ENCODE measurements around the gene IPMK. TPM values are rescaled to one million over a fixed set of nuclear protein-coding genes. Genes with fewer than 3 reads are reported as not detected.

IPMK gene
- total RNA-seq, 1 donor from 2014 or later = 5.7 TPM

DNA sequence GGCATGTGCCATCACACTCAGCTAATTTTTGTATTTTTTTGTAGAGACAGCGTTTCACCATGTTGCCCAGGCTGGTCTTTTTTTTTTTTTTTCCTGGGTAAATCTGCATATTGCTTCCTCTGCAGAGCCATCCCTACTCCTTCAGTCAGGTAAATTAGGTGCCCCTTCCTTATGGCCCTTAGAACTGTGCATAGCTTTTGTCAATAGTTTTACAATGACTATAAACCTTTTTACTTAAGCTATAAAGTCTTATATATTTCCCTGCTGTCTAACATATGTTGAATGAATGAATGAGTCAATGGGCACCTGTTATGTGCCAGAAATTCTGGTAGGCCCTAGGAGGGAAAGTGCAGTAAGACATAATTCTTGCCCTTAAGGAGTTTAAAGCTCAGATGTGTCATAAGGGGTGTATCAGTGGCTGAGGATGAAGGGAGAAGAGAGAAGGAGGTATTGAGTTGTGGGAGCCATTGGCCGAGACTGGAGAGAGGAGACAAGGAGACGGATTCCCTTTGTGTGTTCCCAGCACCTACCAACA is 36.5 kb upstream of the IPMK start:
- TF ChIP-seq, protein P1, sequence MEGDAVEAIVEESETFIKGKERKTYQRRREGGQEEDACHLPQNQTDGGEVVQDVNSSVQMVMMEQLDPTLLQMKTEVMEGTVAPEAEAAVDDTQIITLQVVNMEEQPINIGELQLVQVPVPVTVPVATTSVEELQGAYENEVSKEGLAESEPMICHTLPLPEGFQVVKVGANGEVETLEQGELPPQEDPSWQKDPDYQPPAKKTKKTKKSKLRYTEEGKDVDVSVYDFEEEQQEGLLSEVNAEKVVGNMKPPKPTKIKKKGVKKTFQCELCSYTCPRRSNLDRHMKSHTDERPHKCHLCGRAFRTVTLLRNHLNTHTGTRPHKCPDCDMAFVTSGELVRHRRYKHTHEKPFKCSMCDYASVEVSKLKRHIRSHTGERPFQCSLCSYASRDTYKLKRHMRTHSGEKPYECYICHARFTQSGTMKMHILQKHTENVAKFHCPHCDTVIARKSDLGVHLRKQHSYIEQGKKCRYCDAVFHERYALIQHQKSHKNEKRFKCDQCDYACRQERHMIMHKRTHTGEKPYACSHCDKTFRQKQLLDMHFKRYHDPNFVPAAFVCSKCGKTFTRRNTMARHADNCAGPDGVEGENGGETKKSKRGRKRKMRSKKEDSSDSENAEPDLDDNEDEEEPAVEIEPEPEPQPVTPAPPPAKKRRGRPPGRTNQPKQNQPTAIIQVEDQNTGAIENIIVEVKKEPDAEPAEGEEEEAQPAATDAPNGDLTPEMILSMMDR (IDR thresholded peaks at IDR 0.05) = no peak
- no peak for ATAC-seq
- Histone ChIP-seq H3K4me1 (no peaks in the 10 kb centered on the region), H3K9me3 (no peaks in the 10 kb centered on the region), H3K4me3 (no peak overlapping the region), H3K27me3 (peaks cover 9% of the 10 kb centered on the region), H3K36me3 (no peaks in the 10 kb centered on the region), H3K27ac (no peak overlapping the region)
- intact Hi-C loops (cut with DNase I) = no loop called here
- DNase-seq = no peak

DNA sequence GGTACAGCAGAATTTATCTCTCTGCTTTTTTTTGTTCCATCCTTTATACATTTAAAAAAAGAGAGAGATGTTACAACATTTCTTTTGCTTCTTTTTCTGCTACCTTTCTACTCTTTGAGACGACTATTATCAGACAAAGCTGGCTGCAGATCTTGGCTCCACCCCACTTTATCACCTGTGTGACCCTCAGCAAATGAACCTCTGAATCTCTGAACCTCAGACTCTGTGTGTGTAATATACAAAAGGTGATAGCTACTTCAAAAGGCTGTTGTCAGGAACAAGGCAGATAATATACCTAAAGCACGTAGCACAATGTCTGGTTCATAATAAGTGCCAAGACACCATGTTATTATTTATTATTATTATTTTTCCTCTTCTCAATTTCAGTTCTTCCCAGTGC is 34.6 kb upstream of the IPMK start:
- intact Hi-C loops (cut with DNase I) = no loop called here
- DNase-seq (no peak), ATAC-seq (no peak)
- TF ChIP-seq, protein P1 (IDR thresholded peaks at IDR 0.05) = no peak
- Histone ChIP-seq H3K27ac (no peak overlapping the region), H3K9me3 (no peaks in the 10 kb centered on the region), H3K27me3 (peaks cover 9% of the 10 kb centered on the region), H3K4me1 (no peaks in the 10 kb centered on the region), H3K36me3 (no peaks in the 10 kb centered on the region), H3K4me3 (no peak overlapping the region)

DNA sequence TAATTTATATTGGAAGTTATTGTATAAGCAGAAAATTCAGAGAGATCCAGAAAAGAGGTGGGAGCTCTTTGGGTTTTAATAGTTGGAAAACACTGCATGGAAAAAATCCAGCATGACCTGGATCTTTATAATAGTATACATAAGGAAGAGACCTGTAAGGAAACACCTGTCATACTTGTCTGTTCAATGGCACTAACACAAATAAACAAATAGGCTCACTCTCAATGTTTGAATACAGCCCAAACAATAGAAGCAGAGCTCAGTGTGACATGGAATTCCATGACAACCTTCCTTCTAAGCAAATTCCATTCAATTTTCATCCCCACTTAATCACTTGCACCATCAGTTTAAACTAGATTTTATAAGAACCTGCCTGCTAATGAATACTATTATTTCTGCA is 33.0 kb upstream of the IPMK start:
- Histone ChIP-seq H3K27me3 (peaks cover 2% of the 10 kb centered on the region), H3K4me3 (no peak overlapping the region), H3K36me3 (no peaks in the 10 kb centered on the region), H3K9me3 (no peaks in the 10 kb centered on the region), H3K4me1 (no peaks in the 10 kb centered on the region), H3K27ac (no peak overlapping the region)
- DNase-seq = no peak
- TF ChIP-seq, protein P1 (IDR thresholded peaks at IDR 0.05) = no peak
- intact Hi-C loops (cut with DNase I) = no loop called here
- no peak for ATAC-seq

DNA sequence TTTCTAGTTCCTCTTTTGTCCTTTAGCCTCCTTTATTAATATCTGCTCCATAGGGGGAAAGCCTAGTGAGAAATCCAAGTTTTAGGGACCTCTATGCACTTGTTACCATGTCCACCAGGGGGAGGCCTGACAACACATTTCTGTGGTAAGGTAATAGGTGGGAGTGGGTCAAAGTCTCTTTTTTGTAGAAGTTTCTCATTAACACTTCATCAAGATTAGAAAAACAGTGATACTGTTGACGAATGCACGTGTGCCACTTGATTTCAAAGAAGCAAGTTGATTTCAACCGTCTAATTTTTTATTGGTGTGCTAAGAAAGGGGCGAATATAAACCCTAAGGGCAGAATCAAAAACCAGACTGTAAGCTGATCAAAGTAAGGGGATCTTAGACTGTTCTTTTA is 31.9 kb upstream of the IPMK start:
- intact Hi-C loops (cut with DNase I) = no loop called here
- DNase-seq (no peak), ATAC-seq (peak; percentile 92)
- no peaks in the 10 kb centered on the region for H3K36me3 ChIP-seq
- no peaks in the 10 kb centered on the region for H3K4me1 ChIP-seq
- no peak overlapping the region for H3K27ac ChIP-seq
- no peaks in the 10 kb centered on the region for H3K27me3 ChIP-seq
- H3K9me3 ChIP-seq = no peaks in the 10 kb centered on the region
- H3K4me3 ChIP-seq = no peak overlapping the region
- TF ChIP-seq, protein P1 (IDR thresholded peaks at IDR 0.05) = peak; percentile 89

DNA sequence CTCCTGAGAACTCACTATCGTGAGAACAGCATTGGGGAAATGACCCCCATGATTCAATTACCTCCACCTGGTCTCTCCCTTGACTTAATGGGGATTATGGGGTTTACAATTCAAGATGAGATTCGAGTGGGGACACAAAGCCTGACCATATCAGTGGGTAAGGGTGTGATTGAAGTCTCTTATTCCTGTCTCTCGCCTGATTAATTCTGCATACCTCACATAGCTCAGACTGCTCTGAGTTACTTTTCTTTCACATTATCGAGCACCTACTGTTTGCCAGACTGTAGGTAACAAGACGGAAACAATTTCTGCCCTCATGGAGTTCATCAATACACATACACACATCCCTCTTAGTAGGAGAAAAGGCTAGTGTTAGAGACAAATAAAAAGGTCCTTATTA is 26.3 kb upstream of the IPMK start:
- no peak overlapping the region for H3K4me3 ChIP-seq
- TF ChIP-seq, protein P1 (IDR thresholded peaks at IDR 0.05) = no peak
- no peak overlapping the region for H3K27ac ChIP-seq
- intact Hi-C loops (cut with DNase I) = loop anchor here (5.0 kb wide), 1 partner anchor 117 kb away; no protein-coding TSS in a partner anchor
- ATAC-seq (no peak), DNase-seq (no peak)
- H3K27me3 ChIP-seq = no peaks in the 10 kb centered on the region
- no peaks in the 10 kb centered on the region for H3K4me1 ChIP-seq
- no peaks in the 10 kb centered on the region for H3K9me3 ChIP-seq
- H3K36me3 ChIP-seq = no peaks in the 10 kb centered on the region
